Suppressor macrophage treated with lipopolysaccharide for 1 hour (primary cell): Measurements from ENCODE around the gene DENND2A.
"Not testable (repeated sequence)": the region's sequence is repeated elsewhere in the genome, so short reads cannot be mapped to it uniquely, and the experiment has no call there.

Source experiments
- DNase-seq, 3 donors: peaks; one replicate each; pipeline ENCODE4 v3.0.0-alpha.2; 2020 to 2022

The DENND2A gene

GRCh38 chr7:140541513-140542227 is 98.9 kb downstream of the DENND2A start:
- DNase-seq = no peak

- no peak for DNase-seq
Observed at GRCh38 chr7:140541176-140541512, 99.5 kb downstream of the DENND2A start.

GRCh38 chr7:140540136-140540777 is 100.4 kb downstream of the DENND2A start:
- DNase-seq = no peak

GRCh38 chr7:140539461-140539860 is 101.2 kb downstream of the DENND2A start:
- no peak for DNase-seq

GRCh38 chr7:140537750-140538482 is 102.7 kb downstream of the DENND2A start:
- DNase-seq = no peak

- no peak for DNase-seq
Observed at GRCh38 chr7:140534743-140535142, 105.9 kb downstream of the DENND2A start.

GRCh38 chr7:140533394-140533872 is 107.2 kb downstream of the DENND2A start:
- DNase-seq = no peak

GRCh38 chr7:140529428-140529827 is 111.2 kb downstream of the DENND2A start:
- DNase-seq = not testable (repeated sequence)

GRCh38 chr7:140526787-140527664 is 113.6 kb downstream of the DENND2A start:
- no peak for DNase-seq

GRCh38 chr7:140526214-140526613 is 114.4 kb downstream of the DENND2A start:
- no peak for DNase-seq

GRCh38 chr7:140525743-140526142 is 114.9 kb downstream of the DENND2A start:
- no peak for DNase-seq

- no peak for DNase-seq
Observed at GRCh38 chr7:140521421-140521820, 119.2 kb downstream of the DENND2A start.

- DNase-seq = no peak
Observed at GRCh38 chr7:140519007-140519399, 121.6 kb downstream of the DENND2A start.

- DNase-seq = no peak
Observed at GRCh38 chr7:140518370-140519006, 122.1 kb downstream of the DENND2A start.

GRCh38 chr7:140517546-140518369 is 122.9 kb downstream of the DENND2A start:
- peak; percentile 87 to 92 (median 88) for DNase-seq

- DNase-seq = no peak
Observed at GRCh38 chr7:140512317-140513000, 128.2 kb downstream of the DENND2A start.

- no peak for DNase-seq
Observed at GRCh38 chr7:140509789-140510188, 130.8 kb downstream of the DENND2A start.

- not testable (repeated sequence) for DNase-seq
Observed at GRCh38 chr7:140507556-140507955, 133.1 kb downstream of the DENND2A start.

- no peak for DNase-seq
Observed at GRCh38 chr7:140506788-140507464, 133.7 kb downstream of the DENND2A start.

GRCh38 chr7:140501966-140502365 is 138.6 kb downstream of the DENND2A start:
- no peak for DNase-seq
